Stomach smooth muscle (tissue), 2 donors: Measurements from ENCODE around the gene SPAG16.

Experiments
- H3K27ac ChIP-seq: one replicate; pipeline ENCODE4 v1.7.0; 2013; ENCODE audit warnings: mild to moderate bottlenecking, low read length, inconsistent platforms
- H3K27me3 ChIP-seq, 2 donors: one replicate each; pipeline ENCODE4 v1.7.0; 2013; ENCODE audit warnings: low read length in 2 of 2; ENCODE audit not compliant: insufficient read depth in 2 of 2, control insufficient read depth in 1 of 2
- H3K36me3 ChIP-seq, 2 donors: one replicate each; pipeline ENCODE4 v1.7.0; 2013; ENCODE audit warnings: low read length in 2 of 2; ENCODE audit not compliant: control insufficient read depth in 2 of 2, insufficient read depth in 2 of 2
- H3K4me1 ChIP-seq: one replicate; pipeline ENCODE4 v1.7.0; 2013; ENCODE audit warnings: low read length; ENCODE audit not compliant: control insufficient read depth, insufficient read depth
- H3K4me3 ChIP-seq, 2 donors: one replicate each; pipeline ENCODE4 v1.7.0; 2013; ENCODE audit warnings: low read length in 2 of 2
- H3K9ac ChIP-seq, 2 donors: one replicate each; pipeline ENCODE4 v1.7.0; 2013; ENCODE audit warnings: low read length in 2 of 2, mild to moderate bottlenecking in 1 of 2
- H3K9me3 ChIP-seq, 2 donors: one replicate each; pipeline ENCODE4 v1.7.0; 2013; ENCODE audit warnings: low read length in 2 of 2; ENCODE audit not compliant: control insufficient read depth in 2 of 2
- donor health status: healthy.
- donor health status: Pancreatic carcinoma.

Gene SPAG16

DNA sequence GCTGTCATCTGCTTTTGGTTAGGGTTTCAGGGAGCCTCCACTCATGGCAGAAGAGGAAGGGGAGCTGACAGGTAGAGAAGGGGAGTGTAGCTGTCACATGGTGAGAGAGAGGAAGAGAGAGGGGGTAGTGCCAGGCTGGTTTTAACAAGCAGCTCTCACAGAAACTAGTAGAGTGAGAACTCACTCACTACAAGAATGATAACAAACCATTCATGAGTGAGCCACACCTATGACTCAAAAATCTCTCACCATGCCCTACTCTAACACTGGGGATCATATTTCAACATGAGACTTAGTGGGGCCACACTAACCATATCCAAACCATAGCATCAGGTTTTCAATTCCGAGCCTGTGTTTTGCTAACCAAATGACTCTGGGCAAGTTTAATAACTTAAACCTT lies 851.7 kb downstream of the SPAG16 start:
- Histone ChIP-seq H3K9ac (no peak overlapping the region), H3K4me3 (no peak overlapping the region), H3K4me1 (no peaks in the 10 kb centered on the region), H3K27me3 (no peaks in the 10 kb centered on the region), H3K27ac (no peak overlapping the region), H3K9me3 (no peaks in the 10 kb centered on the region), H3K36me3 (no peaks in the 10 kb centered on the region)

DNA sequence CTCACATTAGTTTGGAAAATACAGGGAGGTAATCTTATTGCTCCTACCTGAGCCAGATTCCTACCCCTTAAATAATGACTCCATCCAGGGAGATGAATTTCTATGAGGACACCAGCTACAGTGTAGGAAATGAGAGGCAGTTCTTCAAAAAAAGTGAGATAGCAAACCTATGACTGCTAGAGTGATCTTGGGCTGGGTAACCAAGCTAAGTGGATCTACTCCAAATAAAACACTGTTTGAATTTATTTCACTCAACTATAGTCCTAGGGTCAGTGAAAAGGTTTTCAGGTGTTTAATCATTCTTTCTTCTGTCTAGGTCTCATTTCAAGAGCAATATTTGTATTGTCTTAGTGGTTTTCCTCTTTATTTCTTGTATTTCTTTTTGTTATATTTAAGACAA lies 854.5 kb downstream of the SPAG16 start:
- H3K4me3 ChIP-seq = no peak overlapping the region
- no peaks in the 10 kb centered on the region for H3K9me3 ChIP-seq
- no peak overlapping the region for H3K9ac ChIP-seq

DNA sequence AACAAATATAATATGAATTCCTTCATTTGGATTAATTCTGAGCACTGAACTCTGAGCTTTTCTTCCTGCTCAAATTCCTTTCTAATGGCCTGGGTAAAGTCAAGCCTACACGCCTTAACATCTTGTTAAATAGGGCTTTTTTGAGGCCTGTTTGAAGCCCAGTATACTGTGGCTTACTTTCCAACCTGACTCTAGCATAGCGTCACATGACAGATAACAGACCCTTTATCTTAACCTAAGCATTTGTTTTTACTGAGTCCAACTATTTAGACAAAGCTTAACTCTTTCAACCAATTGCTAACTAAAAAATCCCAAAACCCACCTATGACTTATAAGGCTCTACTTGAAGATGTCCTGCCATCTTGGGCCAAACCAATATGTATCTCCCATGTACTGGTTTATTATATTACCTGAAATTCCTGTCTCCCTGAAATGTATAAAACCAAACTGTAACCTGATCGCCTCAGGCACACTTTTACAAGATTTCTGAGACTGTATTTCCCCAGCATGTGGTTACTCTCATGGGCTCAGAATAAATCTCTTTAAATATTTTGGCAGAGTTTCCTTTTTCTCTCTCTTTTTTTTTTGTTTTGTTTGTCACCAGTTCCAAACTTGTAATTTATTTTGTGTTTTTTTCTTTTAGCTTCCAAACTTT lies 855.5 kb downstream of the SPAG16 start:
- Histone ChIP-seq H3K4me3 (no peak overlapping the region), H3K9me3 (no peaks in the 10 kb centered on the region), H3K27ac (no peak overlapping the region), H3K36me3 (no peaks in the 10 kb centered on the region), H3K9ac (no peak overlapping the region), H3K27me3 (no peaks in the 10 kb centered on the region), H3K4me1 (no peaks in the 10 kb centered on the region)

More for the DNA sequence above, 854.5 kb downstream of the SPAG16 start:
- H3K27ac ChIP-seq = no peak overlapping the region
- H3K4me1 ChIP-seq = no peaks in the 10 kb centered on the region
- no peaks in the 10 kb centered on the region for H3K36me3 ChIP-seq
- no peaks in the 10 kb centered on the region for H3K27me3 ChIP-seq

DNA sequence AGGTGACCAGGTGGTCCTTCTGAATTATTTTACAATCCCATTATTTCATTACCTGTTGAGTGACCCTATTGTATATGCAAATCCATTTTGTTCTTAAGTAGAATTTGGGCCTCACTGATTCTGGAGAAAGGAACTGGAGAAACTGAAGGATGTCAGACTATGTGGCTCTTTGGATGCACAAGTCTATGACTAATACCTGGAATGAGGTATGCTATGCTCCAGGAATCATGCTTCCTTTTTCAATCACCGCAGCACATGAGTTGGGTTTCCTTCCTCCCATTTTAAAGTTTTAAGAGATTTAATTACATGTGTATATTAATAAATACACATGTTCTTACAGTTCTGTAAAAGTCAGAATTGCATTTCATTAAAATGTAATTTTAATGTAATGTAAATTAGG lies 872.7 kb downstream of the SPAG16 start:
- H3K9me3 ChIP-seq = no peaks in the 10 kb centered on the region
- H3K4me3 ChIP-seq = no peak overlapping the region
- no peaks in the 10 kb centered on the region for H3K36me3 ChIP-seq
- H3K4me1 ChIP-seq = no peaks in the 10 kb centered on the region
- no peak overlapping the region for H3K27ac ChIP-seq
- no peaks in the 10 kb centered on the region for H3K27me3 ChIP-seq
- H3K9ac ChIP-seq = no peak overlapping the region

DNA sequence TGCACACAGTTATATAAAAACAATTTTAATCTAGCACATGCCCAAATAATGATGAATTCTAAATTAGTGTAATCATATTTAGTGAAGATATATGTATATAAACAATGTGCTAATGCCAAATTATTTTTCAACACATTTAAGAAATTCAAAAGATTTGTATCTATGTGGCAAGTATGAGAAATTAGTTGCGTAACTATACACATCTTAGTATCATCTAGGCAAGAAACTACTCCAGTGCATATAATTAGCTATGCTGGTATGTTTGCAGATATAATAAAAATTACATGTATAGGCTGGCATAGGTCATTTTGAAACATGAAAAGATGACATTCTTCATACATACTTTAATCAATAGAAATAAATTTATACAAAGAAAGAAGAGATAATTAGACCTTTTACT lies 874.6 kb downstream of the SPAG16 start:
- Histone ChIP-seq H3K4me1 (no peaks in the 10 kb centered on the region), H3K36me3 (no peaks in the 10 kb centered on the region), H3K27me3 (no peaks in the 10 kb centered on the region), H3K4me3 (no peak overlapping the region), H3K9me3 (no peaks in the 10 kb centered on the region), H3K27ac (no peak overlapping the region), H3K9ac (no peak overlapping the region)

DNA sequence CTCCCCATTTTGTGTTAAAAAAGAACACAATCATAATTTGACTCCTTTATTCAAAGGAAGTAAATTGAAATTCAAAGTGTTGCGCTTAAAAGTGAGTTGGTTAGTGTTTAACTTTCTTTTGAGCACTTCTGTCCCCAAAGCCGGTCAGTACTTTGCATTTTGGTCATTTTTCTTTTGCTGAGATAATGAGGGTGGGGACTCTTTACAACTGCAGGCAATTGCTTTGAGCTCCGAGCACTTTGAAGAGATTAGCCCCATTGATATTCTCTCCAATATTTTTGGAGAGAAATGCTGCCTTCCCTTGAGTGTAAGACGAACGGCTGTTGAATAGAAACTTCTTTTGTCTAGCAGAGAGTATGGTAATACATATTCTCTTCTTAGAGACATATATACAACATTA lies 885.0 kb downstream of the SPAG16 start:
- no peaks in the 10 kb centered on the region for H3K9me3 ChIP-seq
- no peak overlapping the region for H3K9ac ChIP-seq
- H3K36me3 ChIP-seq = no peaks in the 10 kb centered on the region
- H3K27ac ChIP-seq = no peak overlapping the region
- no peaks in the 10 kb centered on the region for H3K4me1 ChIP-seq
- no peak overlapping the region for H3K4me3 ChIP-seq
- H3K27me3 ChIP-seq = no peaks in the 10 kb centered on the region

DNA sequence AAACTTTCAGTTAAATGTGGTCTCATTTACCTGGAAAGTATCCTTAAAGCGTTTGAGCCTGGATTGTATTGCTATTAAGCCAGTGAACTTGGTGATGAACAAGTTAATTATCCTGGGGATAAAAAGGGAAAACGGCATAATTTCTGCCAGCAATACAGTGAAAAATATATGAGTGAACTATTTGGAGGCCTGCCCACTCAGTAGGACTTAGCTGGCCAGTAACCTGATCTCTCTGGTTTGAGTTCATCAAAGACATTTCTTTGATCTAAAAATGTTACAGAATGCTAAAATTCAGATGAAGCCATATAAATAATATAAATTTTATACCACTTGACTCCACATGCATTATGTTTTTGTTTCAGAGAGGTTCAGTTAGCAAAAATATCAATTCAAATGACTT lies 885.5 kb downstream of the SPAG16 start:
- Histone ChIP-seq H3K9me3 (no peaks in the 10 kb centered on the region), H3K27ac (no peak overlapping the region), H3K27me3 (no peaks in the 10 kb centered on the region), H3K4me3 (no peak overlapping the region), H3K36me3 (no peaks in the 10 kb centered on the region), H3K4me1 (no peaks in the 10 kb centered on the region), H3K9ac (no peak overlapping the region)

DNA sequence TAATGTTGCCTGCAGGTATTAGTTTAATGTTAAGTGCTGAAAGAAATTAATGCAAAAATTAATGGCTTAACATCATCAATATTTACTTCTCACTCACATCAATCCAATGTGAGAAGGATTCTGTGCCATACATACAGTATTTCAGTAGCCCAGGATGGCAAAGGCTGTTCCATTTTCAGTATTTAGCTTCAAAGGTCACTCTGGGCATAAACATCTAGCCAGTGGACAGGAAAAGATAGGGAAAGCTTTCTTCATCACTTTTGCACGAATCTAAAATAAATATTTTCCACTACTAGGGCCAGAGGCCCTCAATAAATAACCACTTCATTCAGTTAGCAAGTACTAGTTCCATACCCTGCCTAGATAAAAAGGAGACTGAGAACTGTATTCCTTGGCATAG lies 890.3 kb downstream of the SPAG16 start:
- no peaks in the 10 kb centered on the region for H3K9me3 ChIP-seq
- H3K4me1 ChIP-seq = no peaks in the 10 kb centered on the region
- no peaks in the 10 kb centered on the region for H3K36me3 ChIP-seq
- no peak overlapping the region for H3K4me3 ChIP-seq
- H3K9ac ChIP-seq = no peak overlapping the region
- no peak overlapping the region for H3K27ac ChIP-seq
- H3K27me3 ChIP-seq = no peaks in the 10 kb centered on the region

DNA sequence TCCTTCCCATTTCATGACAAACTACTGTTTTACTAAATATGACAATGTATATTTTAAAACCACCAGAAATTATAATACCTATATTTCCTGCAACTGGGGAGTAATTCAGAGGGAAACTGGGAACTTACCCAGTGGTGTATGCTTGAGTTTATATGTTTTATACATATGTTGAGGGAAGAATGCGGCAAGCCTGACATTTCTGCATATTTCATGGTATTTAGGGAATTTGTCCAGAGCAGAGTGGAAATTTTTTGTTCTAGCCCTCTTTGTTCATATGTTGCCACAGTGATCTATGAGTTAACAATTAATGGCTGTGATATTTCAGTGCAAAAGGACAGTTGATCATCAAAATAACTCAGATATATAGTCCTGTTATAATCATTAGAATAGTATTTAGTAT lies 895.8 kb downstream of the SPAG16 start:
- Histone ChIP-seq H3K36me3 (no peaks in the 10 kb centered on the region), H3K4me3 (no peak overlapping the region), H3K27ac (no peak overlapping the region), H3K9ac (no peak overlapping the region), H3K9me3 (no peaks in the 10 kb centered on the region), H3K4me1 (no peaks in the 10 kb centered on the region), H3K27me3 (no peaks in the 10 kb centered on the region)

DNA sequence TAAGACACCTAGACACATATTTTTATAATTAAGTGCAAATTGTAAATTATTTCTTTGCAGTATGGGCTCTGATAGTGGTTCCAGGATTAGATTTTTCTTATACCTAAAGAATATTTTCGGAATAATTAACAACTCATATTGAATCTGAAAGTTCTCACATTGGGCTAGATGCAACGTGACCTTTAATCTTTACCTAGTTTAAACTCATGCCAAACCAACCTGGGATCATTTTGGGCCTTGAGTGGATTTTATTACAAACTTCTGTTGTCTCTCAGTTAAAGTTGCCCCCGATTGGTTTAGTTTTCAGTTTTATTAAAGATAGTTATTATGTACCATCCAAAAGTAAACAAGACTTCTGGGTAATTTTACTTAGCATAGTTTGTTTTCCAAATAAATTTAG lies 896.4 kb downstream of the SPAG16 start:
- Histone ChIP-seq H3K27ac (no peak overlapping the region), H3K4me3 (no peak overlapping the region), H3K4me1 (no peaks in the 10 kb centered on the region), H3K9me3 (no peaks in the 10 kb centered on the region), H3K27me3 (no peaks in the 10 kb centered on the region), H3K9ac (no peak overlapping the region), H3K36me3 (no peaks in the 10 kb centered on the region)

DNA sequence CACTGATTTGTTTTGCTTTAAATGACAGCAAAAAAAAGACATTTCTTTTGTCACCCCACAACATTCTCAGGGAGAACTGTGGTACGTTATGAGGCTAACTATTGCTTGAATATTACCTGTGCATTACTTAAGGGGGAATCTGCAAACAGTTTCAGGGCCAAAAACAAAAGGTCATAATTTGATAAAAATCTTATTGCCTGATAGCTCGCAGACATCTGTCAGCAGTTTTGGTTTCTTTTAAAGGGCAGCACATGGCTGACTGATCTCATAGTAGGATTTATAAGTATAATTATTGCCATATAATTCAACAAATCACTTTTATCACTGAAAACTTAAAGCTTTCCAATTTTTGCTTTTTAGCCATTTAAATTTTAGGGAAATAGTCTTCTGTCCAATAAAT lies 900.2 kb downstream of the SPAG16 start:
- H3K36me3 ChIP-seq = no peaks in the 10 kb centered on the region

More for the DNA sequence above, 900.2 kb downstream of the SPAG16 start:
- Histone ChIP-seq H3K27me3 (no peaks in the 10 kb centered on the region), H3K27ac (no peak overlapping the region), H3K9me3 (no peaks in the 10 kb centered on the region), H3K9ac (no peak overlapping the region), H3K4me3 (no peak overlapping the region), H3K4me1 (no peaks in the 10 kb centered on the region)
